SK-N-DZ (cell line): Measurements from ENCODE around the gene ZDHHC16.

Source experiments
- small RNA-seq, 2 experiments: library from RNA; depleted of rRNA; stranded (forward); fragments of <200 nt; gene quantifications; one replicate each; pipeline ENCODE3, GENCODE V24; 2014

Gene ZDHHC16

Small RNA genes within 50 kb of the gene (small RNA-seq; reads per million reads assigned to genes)
- 0 reads per million in 2 experiments for gene RF00019
